Activated T-helper 17 cell treated with anti-CD3 and anti-CD28 coated beads, Interleukin-2, amount 50 U/mL, for 72 hours (primary cell): ENCODE measurements around the gene CLDN9. TPM values are rescaled to one million over a fixed set of nuclear protein-coding genes. Genes with fewer than 3 reads are reported as not detected.

Source experiments
- total RNA-seq, 2 donors: library from RNA; stranded (reverse); gene quantifications; one replicate each; pipeline ENCODE4 v1.2.3, GENCODE V29; 2022

The CLDN9 gene
- total RNA-seq, 2 donors from 2014 or later, result 0.15 TPM; not detected in 1

Other genes with a start within 250 kb of the CLDN9 start
- 100 to 1,000 TPM; 160 to 280 TPM for gene ELOB, start 235.6 kb upstream of the CLDN9 start, total RNA-seq
- not detected for gene PRSS33, start 225.4 kb upstream of the CLDN9 start, total RNA-seq
- gene PRSS41, start 214.5 kb upstream of the CLDN9 start, total RNA-seq, result not detected
- gene PRSS21, start 195.7 kb upstream of the CLDN9 start, total RNA-seq, result 1 to 10 TPM; 1.2 to 4.8 TPM
- gene ZG16B, start 182.6 kb upstream of the CLDN9 start, total RNA-seq, result 1 to 10 TPM; 4.0 to 5.7 TPM
- gene PRSS22, start 154.8 kb upstream of the CLDN9 start, total RNA-seq, result 1 to 10 TPM in 1 of 2 donors, not detected in 1; 1.9 TPM
- 10 to 100 TPM; 13.5 to 14.6 TPM for gene FLYWCH2, start 129.7 kb upstream of the CLDN9 start, total RNA-seq
- gene FLYWCH1, start 101.0 kb upstream of the CLDN9 start, total RNA-seq, result 10 to 100 TPM; 52.4 to 61.1 TPM
- gene KREMEN2, start 48.6 kb upstream of the CLDN9 start, total RNA-seq, result not detected
- 10 to 100 TPM; 24.4 to 41.4 TPM for gene PAQR4, start 43.6 kb upstream of the CLDN9 start, total RNA-seq
- 100 to 1,000 TPM in 1 of 2 donors, 10 to 100 TPM in 1; 97.7 to 154 TPM for gene PKMYT1, start 32.5 kb upstream of the CLDN9 start, total RNA-seq
- gene CLDN6, start 5.3 kb downstream of the CLDN9 start, total RNA-seq, result not detected
- gene TNFRSF12A, start 7.4 kb downstream of the CLDN9 start, total RNA-seq, result 10 to 100 TPM in 1 of 2 donors, 1 to 10 TPM in 1; 9.7 to 11.9 TPM
- 10 to 100 TPM; 28.2 to 46.0 TPM for gene HCFC1R1, start 11.0 kb downstream of the CLDN9 start, total RNA-seq
- gene THOC6, start 11.1 kb downstream of the CLDN9 start, total RNA-seq, result 10 to 100 TPM; 49.8 to 68.1 TPM
- gene BICDL2, start 24.0 kb downstream of the CLDN9 start, total RNA-seq, result 10 to 100 TPM in 1 of 2 donors, 1 to 10 TPM in 1; 1.1 to 12.1 TPM
- gene MMP25, start 33.6 kb downstream of the CLDN9 start, total RNA-seq, result 1 to 10 TPM; 5.9 to 7.1 TPM
- gene IL32, start 52.7 kb downstream of the CLDN9 start, total RNA-seq, result 1,000 to 10,000 TPM; 3,603 to 3,666 TPM
- under 1 TPM; 0.34 to 0.45 TPM for gene ZSCAN10, start 86.4 kb downstream of the CLDN9 start, total RNA-seq
- not detected for gene ZNF205, start 99.7 kb downstream of the CLDN9 start, total RNA-seq
- gene ZNF213, start 122.1 kb downstream of the CLDN9 start, total RNA-seq, result 1 to 10 TPM; 6.4 to 8.6 TPM
- under 1 TPM in 1 of 2 donors, not detected in 1; 0.37 TPM for gene OR1F1, start 175.3 kb downstream of the CLDN9 start, total RNA-seq
- 10 to 100 TPM; 14.6 to 23.2 TPM for gene ZNF200, start 222.2 kb downstream of the CLDN9 start, total RNA-seq
- under 1 TPM in 1 of 2 donors, not detected in 1; 0.11 TPM for gene MEFV, start 243.7 kb downstream of the CLDN9 start, total RNA-seq